ENCODE data around the gene RNF224. TPM values are rescaled to one million over a fixed set of nuclear protein-coding genes. Genes with fewer than 3 reads are reported as not detected.

Gene RNF224
- total and polyA plus RNA-seq, 2 of the 13 experiments (the other 11 are each of a cell fraction or from before 2014, with no cell fraction given): 0.09 TPM; not detected in 1

GRCh38 chr9:137277329-137278041 lies 50.2 kb downstream of the RNF224 start, which contains the start of gene TOR4A (continued):
- peak; percentile 57; the same call in 1 of the 2 replicates for TF ChIP-seq KMT2A (CRISPR knock-in tag; IDR thresholded peaks at IDR 0.05)
- TF ChIP-seq MEF2D (CRISPR knock-in tag; IDR thresholded peaks at IDR 0.05): peak; percentile 90
- peak; percentile 86 for TF ChIP-seq ERF (CRISPR knock-in tag; IDR thresholded peaks at IDR 0.05)
- TF ChIP-seq PITX1 (CRISPR knock-in tag; IDR thresholded peaks at IDR 0.05): peak; percentile 45; the same call in 1 of the 2 replicates
- no peak for TF ChIP-seq MATR3 (CRISPR knock-in tag; IDR thresholded peaks at IDR 0.05)
- TF ChIP-seq SOX5 (CRISPR knock-in tag; IDR thresholded peaks at IDR 0.05; ENCODE audit: borderline replicate concordance): peak; percentile 56; the same call in 1 of the 2 replicates
- no peak for TF ChIP-seq MTF1 (CRISPR knock-in tag; IDR thresholded peaks at IDR 0.05)
- TF ChIP-seq TCF7L2 (IDR thresholded peaks at IDR 0.05; ENCODE audit: low read depth, low read length): no peak
- TF ChIP-seq NR2F1 (CRISPR knock-in tag; IDR thresholded peaks at IDR 0.05): 0 out of 4 replicates have a peak, but pooled peaks of 1 of the 2 experiments have one; percentile 34
- TF ChIP-seq ZNF414 (CRISPR knock-in tag; IDR thresholded peaks at IDR 0.05): peak; percentile 78
- TF ChIP-seq PLSCR1 (CRISPR knock-in tag; IDR thresholded peaks at IDR 0.05; ENCODE audit: borderline replicate concordance): no peak
- TF ChIP-seq SP4 (CRISPR knock-in tag; IDR thresholded peaks at IDR 0.05): peak; percentile 68; the same call in 1 of the 2 replicates
- TF ChIP-seq CBFB (CRISPR knock-in tag; IDR thresholded peaks at IDR 0.05): peak; percentile 56
- peak; percentile 55; the same call in 1 of the 2 replicates for TF ChIP-seq KDM3A (CRISPR knock-in tag; IDR thresholded peaks at IDR 0.05; ENCODE audit: low read depth)
- peak; percentile 71 for TF ChIP-seq DR1 (CRISPR knock-in tag; IDR thresholded peaks at IDR 0.05)
- peak; percentile 43 for TF ChIP-seq BORCS8-MEF2B (CRISPR knock-in tag; IDR thresholded peaks at IDR 0.05)
- peak; percentile 83; the same call in 1 of the 2 replicates for TF ChIP-seq PRDM10 (CRISPR knock-in tag; IDR thresholded peaks at IDR 0.05; ENCODE audit: low read depth)
- TF ChIP-seq RBAK (CRISPR knock-in tag; IDR thresholded peaks at IDR 0.05): no peak
- TF ChIP-seq ZNF629 (CRISPR knock-in tag; conservative IDR thresholded peaks at IDR 0.05): no peak
- TF ChIP-seq ZNF607 (CRISPR knock-in tag; IDR thresholded peaks at IDR 0.05; ENCODE audit: borderline replicate concordance): peak; percentile 70
- TF ChIP-seq CSRNP2 (CRISPR knock-in tag; conservative IDR thresholded peaks at IDR 0.05; ENCODE audit: low read depth): no peak
- TF ChIP-seq MAF1 (CRISPR knock-in tag; IDR thresholded peaks at IDR 0.05; ENCODE audit: borderline replicate concordance): peak; percentile 87
- TF ChIP-seq SP1 (IDR thresholded peaks at IDR 0.05): no peak
- peak; percentile 72 for TF ChIP-seq SP1 (CRISPR knock-in tag; IDR thresholded peaks at IDR 0.05)
